Thyroid gland (tissue), 4 donors: Measurements from ENCODE around the gene ELFN1.

Experiments
- CTCF ChIP-seq, 6 experiments: fragments of 200-600 bp in 3 of 6; fragments of 450-650 bp in 3 of 6; sonication (generic) in 3 of 6; IDR thresholded peaks; one replicate each; pipeline ENCODE4 v1.5.1; 2016 to 2019; ENCODE audit warnings: antibody characterized with exemption in 6 of 6, mild to moderate bottlenecking in 2 of 6, inconsistent platforms in 1 of 6, moderate library complexity in 1 of 6
- POLR2A ChIP-seq, 2 donors: fragments of 450-650 bp; IDR thresholded peaks; one replicate each; pipeline ENCODE4 v1.6.1; 2017; ENCODE audit warnings: antibody characterized with exemption in 2 of 2, mild to moderate bottlenecking in 2 of 2, moderate library complexity in 1 of 2

DNA sequence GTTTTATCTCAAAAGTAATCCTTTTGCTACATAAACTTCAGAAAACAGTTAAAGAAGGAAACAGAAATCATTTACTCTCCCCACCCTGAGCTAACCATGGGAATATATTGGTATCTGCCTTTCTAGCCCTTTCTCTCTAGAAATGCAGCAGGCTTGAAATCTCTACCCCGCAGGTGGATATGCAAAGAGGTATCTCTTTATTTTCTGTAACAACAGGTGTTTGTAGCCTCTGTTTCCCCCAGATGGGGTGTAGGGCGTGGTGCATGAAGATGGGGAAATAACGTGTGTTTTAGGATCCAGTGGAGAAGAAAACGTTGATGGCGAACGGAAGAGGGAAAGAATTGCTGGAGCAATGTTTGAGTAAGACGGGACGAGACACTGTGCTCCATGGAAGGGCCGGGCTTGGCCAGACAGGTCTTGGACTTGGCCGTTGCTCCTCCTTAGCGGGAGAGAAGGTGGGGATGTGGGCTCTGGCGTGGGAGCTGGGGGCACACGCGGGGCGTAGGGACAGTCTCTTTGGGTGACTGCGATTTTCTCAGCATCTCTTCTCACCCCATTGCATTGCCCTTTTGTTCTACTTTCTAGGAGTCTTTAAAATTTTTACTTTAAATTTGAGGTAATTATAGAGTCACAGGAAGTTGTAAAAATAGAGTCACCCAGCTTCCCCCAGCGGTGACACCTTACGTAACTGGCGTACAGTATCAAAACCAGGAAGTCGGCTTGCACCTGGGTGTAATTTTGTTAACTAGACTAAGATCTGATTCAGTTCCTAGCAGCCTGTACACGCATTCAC is 82.9 kb downstream of the ELFN1 start:
- TF ChIP-seq CTCF (IDR thresholded peaks at IDR 0.05) (no peak), POLR2A (IDR thresholded peaks at IDR 0.05) (no peak)
